ENCODE data around the gene HSPD1.
A peak's percentile ranks its signal among the peaks of the same experiment; 100 is the strongest.

The HSPD1 gene

GRCh38 chr2:197496695-197497094 is 2.9 kb downstream of the HSPD1 start:
- TF ChIP-seq EZH2phosphoT487 (IDR thresholded peaks at IDR 0.05; ENCODE audit: borderline replicate concordance, low read length) (no peak), CTCF (IDR thresholded peaks at IDR 0.05; ENCODE audit: low read depth, low read length, poor library complexity, severe bottlenecking) (no peak)
- Histone ChIP-seq H3K4me1 (ENCODE audit: control insufficient read depth, low read length) (peaks cover 35% of the 10 kb centered on the region), H3K27me3 (ENCODE audit: control insufficient read depth, low read length) (no peaks in the 10 kb centered on the region), H3K9me2 (replicated peaks; ENCODE audit: control insufficient read depth, low read length) (no peaks in the 10 kb centered on the region), H3K9me3 (ENCODE audit: control insufficient read depth, insufficient read depth, low read length) (no peaks in the 10 kb centered on the region), H3F3A (ENCODE audit: control insufficient read depth, insufficient read depth) (peaks cover 33% of the 10 kb centered on the region), H3K4me2 (ENCODE audit: low read length) (peak overlapping the region; percentile 89), H3K27ac (ENCODE audit: low read depth, low read length) (no peak overlapping the region), H3K79me2 (ENCODE audit: control insufficient read depth, low read length) (peaks cover 87% of the 10 kb centered on the region), H3K4me3 (ENCODE audit: low read length) (peak overlapping the region; percentile 74), H3K36me3 (ENCODE audit: control insufficient read depth, low read length) (peaks cover 93% of the 10 kb centered on the region), H4K20me1 (ENCODE audit: control insufficient read depth, insufficient read depth, low read depth, low read length) (peaks cover 35% of the 10 kb centered on the region)

- peak overlapping the region; percentile 89 for H3K4me2 ChIP-seq (ENCODE audit: low read length)
- TF ChIP-seq CTCF (IDR thresholded peaks at IDR 0.05; ENCODE audit: low read depth, low read length, poor library complexity, severe bottlenecking), result no peak
- no peak for TF ChIP-seq EZH2phosphoT487 (IDR thresholded peaks at IDR 0.05; ENCODE audit: borderline replicate concordance, low read length)
- H3K79me2 ChIP-seq (ENCODE audit: control insufficient read depth, low read length), result peaks cover 78% of the 10 kb centered on the region
- peaks cover 30% of the 10 kb centered on the region for H3K4me1 ChIP-seq (ENCODE audit: control insufficient read depth, low read length)
- H3F3A ChIP-seq (ENCODE audit: control insufficient read depth, insufficient read depth), result peaks cover 38% of the 10 kb centered on the region
- no peaks in the 10 kb centered on the region for H3K9me3 ChIP-seq (ENCODE audit: control insufficient read depth, insufficient read depth, low read length)
- H3K36me3 ChIP-seq (ENCODE audit: control insufficient read depth, low read length), result peaks cover 93% of the 10 kb centered on the region
- H4K20me1 ChIP-seq (ENCODE audit: control insufficient read depth, insufficient read depth, low read depth, low read length), result peaks cover 39% of the 10 kb centered on the region
- H3K9me2 ChIP-seq (replicated peaks; ENCODE audit: control insufficient read depth, low read length), result no peaks in the 10 kb centered on the region
- H3K27ac ChIP-seq (ENCODE audit: low read depth, low read length), result no peak overlapping the region
- 0 out of 2 replicates have a peak overlapping the region, but pooled peaks have one; percentile 74 for H3K4me3 ChIP-seq (ENCODE audit: low read length)
- no peaks in the 10 kb centered on the region for H3K27me3 ChIP-seq (ENCODE audit: control insufficient read depth, low read length)
Observed at GRCh38 chr2:197495433-197496134, 4.1 kb downstream of the HSPD1 start.

GRCh38 chr2:197487385-197487784 is 12.3 kb downstream of the HSPD1 start:
- peaks cover 75% of the 10 kb centered on the region for H3K36me3 ChIP-seq (ENCODE audit: control insufficient read depth, low read length)
- no peaks in the 10 kb centered on the region for H3K4me1 ChIP-seq (ENCODE audit: control insufficient read depth, low read length)
- no peaks in the 10 kb centered on the region for H3K9me2 ChIP-seq (replicated peaks; ENCODE audit: control insufficient read depth, low read length)
- TF ChIP-seq CTCF (IDR thresholded peaks at IDR 0.05; ENCODE audit: low read depth, low read length, poor library complexity, severe bottlenecking), result no peak
- no peak for TF ChIP-seq EZH2phosphoT487 (IDR thresholded peaks at IDR 0.05; ENCODE audit: borderline replicate concordance, low read length)
- H3K9me3 ChIP-seq (ENCODE audit: control insufficient read depth, insufficient read depth, low read length), result peaks cover 4% of the 10 kb centered on the region
- H3K27ac ChIP-seq (ENCODE audit: low read depth, low read length), result no peak overlapping the region
- no peak overlapping the region for H3K4me2 ChIP-seq (ENCODE audit: low read length)
- peaks cover 7% of the 10 kb centered on the region; the same call in 1 of the 2 replicates for H4K20me1 ChIP-seq (ENCODE audit: control insufficient read depth, insufficient read depth, low read depth, low read length)
- H3F3A ChIP-seq (ENCODE audit: control insufficient read depth, insufficient read depth), result peaks cover 74% of the 10 kb centered on the region
- peaks cover 7% of the 10 kb centered on the region for H3K79me2 ChIP-seq (ENCODE audit: control insufficient read depth, low read length)
- no peak overlapping the region for H3K4me3 ChIP-seq (ENCODE audit: low read length)
- no peaks in the 10 kb centered on the region for H3K27me3 ChIP-seq (ENCODE audit: control insufficient read depth, low read length)
